GM23338 (cell line): ENCODE data around the gene UCP1. TPM values are rescaled to one million over a fixed set of nuclear protein-coding genes. Genes with fewer than 3 reads are reported as not detected.

ENCODE experiments used
- ATAC-seq: fragments of 200-7000 bp; cut with Tn5 transposase; 3 replicates; pipeline ENCODE4 v1.9.1; 2020
- DNase-seq: peaks from one replicate; pipeline ENCODE4 v3.0.0-alpha.2; 2015; ENCODE audit warnings: low spot score
- H2AFZ ChIP-seq: fragments of 200-600 bp; sonication (generic); 2 replicates; pipeline ENCODE4 v1.8.0; 2016; ENCODE audit warnings: antibody characterized with exemption, mild to moderate bottlenecking, moderate library complexity
- H3F3A ChIP-seq: fragments of 200-600 bp; sonication (generic); replicated peaks from 2 replicates; pipeline ENCODE4 v1.8.0; 2017; ENCODE audit warnings: antibody characterized with exemption, mixed run types, low read depth
- H3K27ac ChIP-seq: fragments of 200-600 bp; sonication (generic); 2 replicates; pipeline ENCODE4 v1.6.1; 2016; ENCODE audit warnings: low read depth
- H3K27me3 ChIP-seq: fragments of 200-600 bp; sonication (generic); 2 replicates; pipeline ENCODE4 v1.8.0; 2016; ENCODE audit warnings: mild to moderate bottlenecking, mixed run types, moderate library complexity; ENCODE audit not compliant: insufficient read depth
- H3K36me3 ChIP-seq: fragments of 200-600 bp; sonication (generic); 2 replicates; pipeline ENCODE4 v1.8.0; 2016; ENCODE audit warnings: mild to moderate bottlenecking; ENCODE audit not compliant: insufficient read depth
- H3K4me1 ChIP-seq: fragments of 200-600 bp; sonication (generic); 2 replicates; pipeline ENCODE4 v1.8.0; 2016; ENCODE audit warnings: mild to moderate bottlenecking, moderate library complexity; ENCODE audit not compliant: insufficient read depth
- H3K4me2 ChIP-seq: fragments of 200-600 bp; sonication (generic); 2 replicates; pipeline ENCODE4 v1.7.1; 2017; ENCODE audit warnings: mixed run types
- H3K4me3 ChIP-seq: fragments of 200-600 bp; sonication (generic); 2 replicates; pipeline ENCODE4 v1.6.1; 2016; ENCODE audit warnings: mixed run types
- H3K79me2 ChIP-seq: fragments of 200-600 bp; sonication (generic); replicated peaks from 2 replicates; pipeline ENCODE4 v1.8.0; 2017; ENCODE audit warnings: mild to moderate bottlenecking; ENCODE audit not compliant: insufficient read depth
- H3K9me2 ChIP-seq: fragments of 200-600 bp; sonication (generic); 2 replicates; pipeline ENCODE4 v1.8.0; 2017; ENCODE audit not compliant: insufficient read depth
- H4K20me1 ChIP-seq: fragments of 200-600 bp; sonication (generic); replicated peaks from 2 replicates; pipeline ENCODE4 v1.8.0; 2017; ENCODE audit warnings: mild to moderate bottlenecking; ENCODE audit not compliant: insufficient read depth
- H3K27ac Mint-ChIP-seq: 2 replicates; pipeline ENCODE4 v1.8.0; 2020; ENCODE audit warnings: inconsistent platforms, mild to moderate bottlenecking, moderate library complexity, mixed read lengths
- H3K27me3 Mint-ChIP-seq: 3 replicates; pipeline ENCODE4 v1.8.0; 2022; ENCODE audit warnings: low read depth, mild to moderate bottlenecking, moderate library complexity, mixed read lengths, inconsistent platforms; ENCODE audit not compliant: insufficient read depth, poor library complexity
- H3K36me3 Mint-ChIP-seq: 3 replicates; pipeline ENCODE4 v1.8.0; 2021; ENCODE audit warnings: low read depth, mild to moderate bottlenecking, inconsistent platforms, moderate library complexity, mixed read lengths
- H3K4me1 Mint-ChIP-seq: 3 replicates; pipeline ENCODE4 v1.8.0; 2020; ENCODE audit warnings: mild to moderate bottlenecking, inconsistent platforms, mixed read lengths
- H3K4me3 Mint-ChIP-seq: 3 replicates; pipeline ENCODE4 v1.8.0; 2021; ENCODE audit warnings: moderate library complexity, mild to moderate bottlenecking, inconsistent platforms, mixed read lengths
- H3K9me3 Mint-ChIP-seq: 3 replicates; pipeline ENCODE4 v1.8.0; 2020; ENCODE audit warnings: moderate library complexity, mild to moderate bottlenecking, inconsistent platforms, mixed read lengths
- EZH2 ChIP-seq: fragments of 200-600 bp; sonication (generic); IDR thresholded peaks from one replicate; pipeline ENCODE4 v1.8.0; 2017; ENCODE audit warnings: antibody characterized with exemption, mild to moderate bottlenecking, low read depth; ENCODE audit not compliant: unreplicated experiment
- EZH2phosphoT487 ChIP-seq: fragments of 200-600 bp; sonication (generic); IDR thresholded peaks from one replicate; pipeline ENCODE4 v1.8.1; 2018; ENCODE audit warnings: antibody characterized with exemption; ENCODE audit not compliant: unreplicated experiment
- JUNB ChIP-seq: IDR thresholded peaks from one replicate; pipeline ENCODE4 v1.6.1; 2016; ENCODE audit warnings: antibody characterized with exemption; ENCODE audit not compliant: unreplicated experiment
- POLR2AphosphoS5 ChIP-seq: IDR thresholded peaks from 2 replicates; pipeline ENCODE4 v1.6.1; 2016; ENCODE audit warnings: antibody characterized with exemption, low read depth
- STAT1 ChIP-seq: IDR thresholded peaks from one replicate; pipeline ENCODE4 v1.6.1; 2016; ENCODE audit warnings: antibody characterized with exemption; ENCODE audit not compliant: unreplicated experiment
- polyA plus RNA-seq: library from polyadenylated mRNA; unstranded; fragments of >200 nt; fragmentation: Nextera tagmentation; extraction: Ambion mirVana; gene quantifications from 2 replicates; pipeline ENCODE4 v1.2.1, GENCODE V29; 2016
- total RNA-seq: library from RNA; depleted of rRNA; stranded (reverse); fragments of >200 nt; shearing (Covaris generic); gene quantifications from 2 replicates; pipeline ENCODE4 v1.2.3, GENCODE V29; 2014
- TF ChIP-seq, protein P1 (sequence below): fragments of 250-450 bp; sonication (Bioruptor Pico); IDR thresholded peaks from 2 replicates; pipeline ENCODE4 v1.5.0; 2020; ENCODE audit warnings: mild to moderate bottlenecking, moderate library complexity
- TF ChIP-seq, protein P2 (sequence below), 2 experiments: fragments of 200-600 bp in 1 of 2; sonication (generic) in 1 of 2; conservative IDR thresholded peaks; 2 replicates each; pipeline versions ENCODE4 v1.5.1 to v1.6.1; 2016 to 2017; ENCODE audit warnings: antibody characterized with exemption in 2 of 2, low read depth in 2 of 2, mild to moderate bottlenecking in 2 of 2, moderate library complexity in 1 of 2
- TF ChIP-seq, protein P3 (sequence below): IDR thresholded peaks from one replicate; pipeline ENCODE4 v1.6.1; 2018; ENCODE audit warnings: antibody characterized with exemption; ENCODE audit not compliant: unreplicated experiment

The UCP1 gene
- total and polyA plus RNA-seq, 2 experiments from 2014 or later, result 0.21 TPM; not detected in 1

- TF ChIP-seq, protein P1, sequence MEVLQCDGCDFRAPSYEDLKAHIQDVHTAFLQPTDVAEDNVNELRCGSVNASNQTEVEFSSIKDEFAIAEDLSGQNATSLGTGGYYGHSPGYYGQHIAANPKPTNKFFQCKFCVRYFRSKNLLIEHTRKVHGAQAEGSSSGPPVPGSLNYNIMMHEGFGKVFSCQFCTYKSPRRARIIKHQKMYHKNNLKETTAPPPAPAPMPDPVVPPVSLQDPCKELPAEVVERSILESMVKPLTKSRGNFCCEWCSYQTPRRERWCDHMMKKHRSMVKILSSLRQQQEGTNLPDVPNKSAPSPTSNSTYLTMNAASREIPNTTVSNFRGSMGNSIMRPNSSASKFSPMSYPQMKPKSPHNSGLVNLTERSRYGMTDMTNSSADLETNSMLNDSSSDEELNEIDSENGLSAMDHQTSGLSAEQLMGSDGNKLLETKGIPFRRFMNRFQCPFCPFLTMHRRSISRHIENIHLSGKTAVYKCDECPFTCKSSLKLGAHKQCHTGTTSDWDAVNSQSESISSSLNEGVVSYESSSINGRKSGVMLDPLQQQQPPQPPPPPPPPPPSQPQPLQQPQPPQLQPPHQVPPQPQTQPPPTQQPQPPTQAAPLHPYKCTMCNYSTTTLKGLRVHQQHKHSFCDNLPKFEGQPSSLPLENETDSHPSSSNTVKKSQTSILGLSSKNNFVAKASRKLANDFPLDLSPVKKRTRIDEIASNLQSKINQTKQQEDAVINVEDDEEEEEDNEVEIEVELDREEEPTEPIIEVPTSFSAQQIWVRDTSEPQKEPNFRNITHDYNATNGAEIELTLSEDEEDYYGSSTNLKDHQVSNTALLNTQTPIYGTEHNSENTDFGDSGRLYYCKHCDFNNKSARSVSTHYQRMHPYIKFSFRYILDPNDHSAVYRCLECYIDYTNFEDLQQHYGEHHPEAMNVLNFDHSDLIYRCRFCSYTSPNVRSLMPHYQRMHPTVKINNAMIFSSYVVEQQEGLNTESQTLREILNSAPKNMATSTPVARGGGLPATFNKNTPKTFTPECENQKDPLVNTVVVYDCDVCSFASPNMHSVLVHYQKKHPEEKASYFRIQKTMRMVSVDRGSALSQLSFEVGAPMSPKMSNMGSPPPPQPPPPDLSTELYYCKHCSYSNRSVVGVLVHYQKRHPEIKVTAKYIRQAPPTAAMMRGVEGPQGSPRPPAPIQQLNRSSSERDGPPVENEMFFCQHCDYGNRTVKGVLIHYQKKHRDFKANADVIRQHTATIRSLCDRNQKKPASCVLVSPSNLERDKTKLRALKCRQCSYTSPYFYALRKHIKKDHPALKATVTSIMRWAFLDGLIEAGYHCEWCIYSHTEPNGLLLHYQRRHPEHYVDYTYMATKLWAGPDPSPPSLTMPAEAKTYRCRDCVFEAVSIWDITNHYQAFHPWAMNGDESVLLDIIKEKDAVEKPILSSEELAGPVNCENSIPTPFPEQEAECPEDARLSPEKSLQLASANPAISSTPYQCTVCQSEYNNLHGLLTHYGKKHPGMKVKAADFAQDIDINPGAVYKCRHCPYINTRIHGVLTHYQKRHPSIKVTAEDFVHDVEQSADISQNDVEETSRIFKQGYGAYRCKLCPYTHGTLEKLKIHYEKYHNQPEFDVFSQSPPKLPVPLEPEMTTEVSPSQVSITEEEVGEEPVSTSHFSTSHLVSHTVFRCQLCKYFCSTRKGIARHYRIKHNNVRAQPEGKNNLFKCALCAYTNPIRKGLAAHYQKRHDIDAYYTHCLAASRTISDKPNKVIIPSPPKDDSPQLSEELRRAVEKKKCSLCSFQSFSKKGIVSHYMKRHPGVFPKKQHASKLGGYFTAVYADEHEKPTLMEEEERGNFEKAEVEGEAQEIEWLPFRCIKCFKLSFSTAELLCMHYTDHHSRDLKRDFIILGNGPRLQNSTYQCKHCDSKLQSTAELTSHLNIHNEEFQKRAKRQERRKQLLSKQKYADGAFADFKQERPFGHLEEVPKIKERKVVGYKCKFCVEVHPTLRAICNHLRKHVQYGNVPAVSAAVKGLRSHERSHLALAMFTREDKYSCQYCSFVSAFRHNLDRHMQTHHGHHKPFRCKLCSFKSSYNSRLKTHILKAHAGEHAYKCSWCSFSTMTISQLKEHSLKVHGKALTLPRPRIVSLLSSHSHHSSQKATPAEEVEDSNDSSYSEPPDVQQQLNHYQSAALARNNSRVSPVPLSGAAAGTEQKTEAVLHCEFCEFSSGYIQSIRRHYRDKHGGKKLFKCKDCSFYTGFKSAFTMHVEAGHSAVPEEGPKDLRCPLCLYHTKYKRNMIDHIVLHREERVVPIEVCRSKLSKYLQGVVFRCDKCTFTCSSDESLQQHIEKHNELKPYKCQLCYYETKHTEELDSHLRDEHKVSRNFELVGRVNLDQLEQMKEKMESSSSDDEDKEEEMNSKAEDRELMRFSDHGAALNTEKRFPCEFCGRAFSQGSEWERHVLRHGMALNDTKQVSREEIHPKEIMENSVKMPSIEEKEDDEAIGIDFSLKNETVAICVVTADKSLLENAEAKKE (CRISPR knock-in tag), result no peak
- TF ChIP-seq, protein P2, sequence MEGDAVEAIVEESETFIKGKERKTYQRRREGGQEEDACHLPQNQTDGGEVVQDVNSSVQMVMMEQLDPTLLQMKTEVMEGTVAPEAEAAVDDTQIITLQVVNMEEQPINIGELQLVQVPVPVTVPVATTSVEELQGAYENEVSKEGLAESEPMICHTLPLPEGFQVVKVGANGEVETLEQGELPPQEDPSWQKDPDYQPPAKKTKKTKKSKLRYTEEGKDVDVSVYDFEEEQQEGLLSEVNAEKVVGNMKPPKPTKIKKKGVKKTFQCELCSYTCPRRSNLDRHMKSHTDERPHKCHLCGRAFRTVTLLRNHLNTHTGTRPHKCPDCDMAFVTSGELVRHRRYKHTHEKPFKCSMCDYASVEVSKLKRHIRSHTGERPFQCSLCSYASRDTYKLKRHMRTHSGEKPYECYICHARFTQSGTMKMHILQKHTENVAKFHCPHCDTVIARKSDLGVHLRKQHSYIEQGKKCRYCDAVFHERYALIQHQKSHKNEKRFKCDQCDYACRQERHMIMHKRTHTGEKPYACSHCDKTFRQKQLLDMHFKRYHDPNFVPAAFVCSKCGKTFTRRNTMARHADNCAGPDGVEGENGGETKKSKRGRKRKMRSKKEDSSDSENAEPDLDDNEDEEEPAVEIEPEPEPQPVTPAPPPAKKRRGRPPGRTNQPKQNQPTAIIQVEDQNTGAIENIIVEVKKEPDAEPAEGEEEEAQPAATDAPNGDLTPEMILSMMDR (conservative IDR thresholded peaks at IDR 0.05; ENCODE audit: low read depth in 2 of 2), result no peak
- TF ChIP-seq EZH2, result no peak
- no peak for TF ChIP-seq EZH2phosphoT487
Measured at GRCh38 chr4:140556372-140557085, 12.2 kb downstream of the UCP1 start (continued).

DNA sequence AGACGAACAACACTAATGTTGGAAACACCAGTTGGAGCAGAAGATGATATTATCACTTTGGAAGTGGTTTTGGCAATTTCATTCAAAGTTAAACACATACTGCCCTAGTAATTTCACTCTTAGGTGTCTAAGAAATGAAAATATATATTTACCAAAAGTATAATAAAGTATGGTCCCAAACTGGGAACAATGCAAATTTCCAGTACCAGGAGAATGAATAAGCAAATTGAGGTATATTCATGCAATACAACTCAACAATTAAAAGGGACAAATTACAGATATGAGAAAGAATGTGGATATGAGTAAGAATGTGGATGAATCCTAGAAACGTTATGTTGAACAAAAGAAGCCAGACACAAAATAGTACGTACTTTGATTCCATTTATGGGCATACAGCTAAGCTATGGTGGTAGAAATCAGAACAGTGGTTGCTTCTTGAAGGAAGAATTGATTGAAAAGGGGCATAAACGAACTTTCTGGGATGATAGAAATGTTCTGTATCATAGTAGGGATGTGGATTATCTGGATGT, 34.7 kb downstream of the UCP1 start:
- DNase-seq (no peak), ATAC-seq (no peak)
- Histone ChIP-seq H3K36me3 (no peaks in the 10 kb centered on the region), H3K27me3 (no peaks in the 10 kb centered on the region), H4K20me1 (no peaks in the 10 kb centered on the region), H3F3A (no peaks in the 10 kb centered on the region), H3K4me2 (no peak overlapping the region), H3K79me2 (no peaks in the 10 kb centered on the region), H2AFZ (no peak overlapping the region), H3K4me1 (no peaks in the 10 kb centered on the region), H3K4me3 (no peak overlapping the region), H3K9me2 (no peaks in the 10 kb centered on the region), H3K27ac (no peak overlapping the region)
- no peak overlapping the region for H3K4me3 Mint-ChIP-seq
- H3K27ac Mint-ChIP-seq, result no peak overlapping the region
- H3K36me3 Mint-ChIP-seq, result no peaks in the 10 kb centered on the region
- H3K27me3 Mint-ChIP-seq, result no peaks in the 10 kb centered on the region
- H3K4me1 Mint-ChIP-seq, result no peaks in the 10 kb centered on the region
- H3K9me3 Mint-ChIP-seq, result no peaks in the 10 kb centered on the region
- no peak for TF ChIP-seq POLR2AphosphoS5
- no peak for TF ChIP-seq STAT1
- TF ChIP-seq, protein P2 (conservative IDR thresholded peaks at IDR 0.05; ENCODE audit: low read depth in 2 of 2), result no peak
- TF ChIP-seq JUNB, result no peak
- TF ChIP-seq, protein P3, sequence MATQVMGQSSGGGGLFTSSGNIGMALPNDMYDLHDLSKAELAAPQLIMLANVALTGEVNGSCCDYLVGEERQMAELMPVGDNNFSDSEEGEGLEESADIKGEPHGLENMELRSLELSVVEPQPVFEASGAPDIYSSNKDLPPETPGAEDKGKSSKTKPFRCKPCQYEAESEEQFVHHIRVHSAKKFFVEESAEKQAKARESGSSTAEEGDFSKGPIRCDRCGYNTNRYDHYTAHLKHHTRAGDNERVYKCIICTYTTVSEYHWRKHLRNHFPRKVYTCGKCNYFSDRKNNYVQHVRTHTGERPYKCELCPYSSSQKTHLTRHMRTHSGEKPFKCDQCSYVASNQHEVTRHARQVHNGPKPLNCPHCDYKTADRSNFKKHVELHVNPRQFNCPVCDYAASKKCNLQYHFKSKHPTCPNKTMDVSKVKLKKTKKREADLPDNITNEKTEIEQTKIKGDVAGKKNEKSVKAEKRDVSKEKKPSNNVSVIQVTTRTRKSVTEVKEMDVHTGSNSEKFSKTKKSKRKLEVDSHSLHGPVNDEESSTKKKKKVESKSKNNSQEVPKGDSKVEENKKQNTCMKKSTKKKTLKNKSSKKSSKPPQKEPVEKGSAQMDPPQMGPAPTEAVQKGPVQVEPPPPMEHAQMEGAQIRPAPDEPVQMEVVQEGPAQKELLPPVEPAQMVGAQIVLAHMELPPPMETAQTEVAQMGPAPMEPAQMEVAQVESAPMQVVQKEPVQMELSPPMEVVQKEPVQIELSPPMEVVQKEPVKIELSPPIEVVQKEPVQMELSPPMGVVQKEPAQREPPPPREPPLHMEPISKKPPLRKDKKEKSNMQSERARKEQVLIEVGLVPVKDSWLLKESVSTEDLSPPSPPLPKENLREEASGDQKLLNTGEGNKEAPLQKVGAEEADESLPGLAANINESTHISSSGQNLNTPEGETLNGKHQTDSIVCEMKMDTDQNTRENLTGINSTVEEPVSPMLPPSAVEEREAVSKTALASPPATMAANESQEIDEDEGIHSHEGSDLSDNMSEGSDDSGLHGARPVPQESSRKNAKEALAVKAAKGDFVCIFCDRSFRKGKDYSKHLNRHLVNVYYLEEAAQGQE, result no peak
- TF ChIP-seq EZH2phosphoT487, result no peak
